Measurements from ENCODE around the gene NEK6. TPM values are rescaled to one million over a fixed set of nuclear protein-coding genes. Genes with fewer than 3 reads are reported as not detected.
"Not testable (repeated sequence)": the region's sequence is repeated elsewhere in the genome, so short reads cannot be mapped to it uniquely, and the experiment has no call there.

Gene NEK6
- total RNA-seq, 2 experiments from 2014 or later: 7.0 to 8.0 TPM

GRCh38 chr9:124239249-124240073 lies 18.3 kb upstream of the NEK6 start:
- ChIA-PET CTCF (no interaction called here), POLR2A (no interaction called here)
- peaks cover 32% of the 10 kb centered on the region for H3K27me3 Mint-ChIP-seq
- no peaks in the 10 kb centered on the region for H3K9me3 Mint-ChIP-seq
- H3K36me3 Mint-ChIP-seq (ENCODE audit: low read depth): peaks cover 7% of the 10 kb centered on the region
- no peak for DNase-seq
- H3K4me1 Mint-ChIP-seq: peaks cover 37% of the 10 kb centered on the region
- no peak overlapping the region for H3K4me3 Mint-ChIP-seq
- H3K27ac Mint-ChIP-seq: peak overlapping the region; percentile 73

- no peak overlapping the region for H3K4me3 Mint-ChIP-seq
- no peak for DNase-seq
- POLR2A ChIA-PET: no interaction called here
Measured at GRCh38 chr9:124242331-124243194, 15.2 kb upstream of the NEK6 start.

GRCh38 chr9:124247393-124247792 lies 10.4 kb upstream of the NEK6 start:
- H3K36me3 Mint-ChIP-seq (ENCODE audit: low read depth); POLR2A ChIA-PET: not testable (repeated sequence)

More at GRCh38 chr9:124242331-124243194, 15.2 kb upstream of the NEK6 start:
- H3K9me3 Mint-ChIP-seq: no peaks in the 10 kb centered on the region
- CTCF ChIA-PET: interaction anchor here (0.6 to 1.2 kb wide), 2 partner anchors 17 to 111 kb away, joined by 3 read pairs; no protein-coding TSS in a partner anchor
- peaks cover 13% of the 10 kb centered on the region for H3K27me3 Mint-ChIP-seq
- peaks cover 37% of the 10 kb centered on the region for H3K4me1 Mint-ChIP-seq
- peaks cover 7% of the 10 kb centered on the region for H3K36me3 Mint-ChIP-seq (ENCODE audit: low read depth)
- H3K27ac Mint-ChIP-seq: peak overlapping the region; percentile 54

GRCh38 chr9:124248066-124248465 lies 9.7 kb upstream of the NEK6 start:
- ChIA-PET POLR2A (no interaction called here), CTCF (interaction anchor here (0.7 kb wide), 1 partner anchor 75 kb away, joined by 3 read pairs; no protein-coding TSS in a partner anchor)
- H3K27ac Mint-ChIP-seq: no peak overlapping the region
- H3K4me3 Mint-ChIP-seq: no peak overlapping the region
- DNase-seq: no peak
- peaks cover 12% of the 10 kb centered on the region for H3K4me1 Mint-ChIP-seq
- no peaks in the 10 kb centered on the region for H3K36me3 Mint-ChIP-seq (ENCODE audit: low read depth)
- no peaks in the 10 kb centered on the region for H3K9me3 Mint-ChIP-seq
- peaks cover 3% of the 10 kb centered on the region for H3K27me3 Mint-ChIP-seq

More at GRCh38 chr9:124247393-124247792, 10.4 kb upstream of the NEK6 start:
- H3K27me3 Mint-ChIP-seq, CTCF ChIA-PET, H3K9me3 Mint-ChIP-seq, H3K4me3 Mint-ChIP-seq, DNase-seq, H3K27ac Mint-ChIP-seq: not testable (repeated sequence)
- H3K4me1 Mint-ChIP-seq: peaks cover 19% of the 10 kb centered on the region

GRCh38 chr9:124248960-124249359 lies 8.8 kb upstream of the NEK6 start:
- Mint-ChIP-seq H3K27me3 (peaks cover 2% of the 10 kb centered on the region), H3K27ac (no peak overlapping the region), H3K36me3 (ENCODE audit: low read depth) (no peaks in the 10 kb centered on the region), H3K4me1 (peaks cover 11% of the 10 kb centered on the region), H3K9me3 (no peaks in the 10 kb centered on the region), H3K4me3 (no peak overlapping the region)
- no peak for DNase-seq
- ChIA-PET POLR2A (no interaction called here), CTCF (interaction anchor here (1.2 kb wide), 1 partner anchor 122 kb away, joined by 3 read pairs; no protein-coding TSS in a partner anchor)

- Mint-ChIP-seq H3K36me3 (ENCODE audit: low read depth) (no peaks in the 10 kb centered on the region), H3K27ac (no peak overlapping the region), H3K9me3 (no peaks in the 10 kb centered on the region), H3K4me1 (peaks cover 20% of the 10 kb centered on the region), H3K4me3 (no peak overlapping the region), H3K27me3 (peaks cover 4% of the 10 kb centered on the region)
- no peak for DNase-seq
- ChIA-PET CTCF (no interaction called here), POLR2A (no interaction called here)
Measured at GRCh38 chr9:124251204-124251603, 6.5 kb upstream of the NEK6 start.

- CTCF ChIA-PET: no interaction called here
- H3K9me3 Mint-ChIP-seq: no peaks in the 10 kb centered on the region
- POLR2A ChIA-PET: no interaction called here
- H3K27ac Mint-ChIP-seq: no peak overlapping the region
- no peak for DNase-seq
- H3K36me3 Mint-ChIP-seq (ENCODE audit: low read depth): no peaks in the 10 kb centered on the region
- no peak overlapping the region for H3K4me3 Mint-ChIP-seq
- peaks cover 20% of the 10 kb centered on the region for H3K4me1 Mint-ChIP-seq
- peaks cover 9% of the 10 kb centered on the region for H3K27me3 Mint-ChIP-seq
Measured at GRCh38 chr9:124251605-124252378, 6.0 kb upstream of the NEK6 start.

- H3K4me3 Mint-ChIP-seq; CTCF ChIA-PET; H3K9me3 Mint-ChIP-seq; DNase-seq; H3K36me3 Mint-ChIP-seq (ENCODE audit: low read depth); H3K27ac Mint-ChIP-seq; POLR2A ChIA-PET: not testable (repeated sequence)
- Mint-ChIP-seq H3K27me3 (peaks cover 18% of the 10 kb centered on the region), H3K4me1 (peaks cover 27% of the 10 kb centered on the region)
Measured at GRCh38 chr9:124252878-124253277, 4.9 kb upstream of the NEK6 start.

- no peaks in the 10 kb centered on the region for H3K9me3 Mint-ChIP-seq
- DNase-seq: no peak
Measured at GRCh38 chr9:124254261-124254682, 3.5 kb upstream of the NEK6 start.

GRCh38 chr9:124255222-124255621 lies 2.5 kb upstream of the NEK6 start:
- POLR2A ChIA-PET: no interaction called here
- H3K9me3 Mint-ChIP-seq: no peaks in the 10 kb centered on the region
- no peak overlapping the region for H3K27ac Mint-ChIP-seq
- H3K36me3 Mint-ChIP-seq (ENCODE audit: low read depth): peaks cover 12% of the 10 kb centered on the region
- no peak overlapping the region for H3K4me3 Mint-ChIP-seq
- CTCF ChIA-PET: no interaction called here
- H3K27me3 Mint-ChIP-seq: peaks cover 34% of the 10 kb centered on the region
- H3K4me1 Mint-ChIP-seq: peaks cover 38% of the 10 kb centered on the region
- no peak for DNase-seq

More at GRCh38 chr9:124254261-124254682, 3.5 kb upstream of the NEK6 start:
- no peak overlapping the region for H3K4me3 Mint-ChIP-seq
- POLR2A ChIA-PET: no interaction called here
- peak overlapping the region; percentile 19 for H3K27ac Mint-ChIP-seq
- CTCF ChIA-PET: no interaction called here
- peaks cover 28% of the 10 kb centered on the region for H3K27me3 Mint-ChIP-seq
- peaks cover 35% of the 10 kb centered on the region for H3K4me1 Mint-ChIP-seq
- H3K36me3 Mint-ChIP-seq (ENCODE audit: low read depth): peaks cover 12% of the 10 kb centered on the region

GRCh38 chr9:124256517-124257069 lies 1.2 kb upstream of the NEK6 start:
- Mint-ChIP-seq H3K4me3 (peak overlapping the region; percentile 79), H3K4me1 (peaks cover 44% of the 10 kb centered on the region), H3K27ac (no peak overlapping the region), H3K9me3 (no peaks in the 10 kb centered on the region), H3K36me3 (ENCODE audit: low read depth) (peaks cover 12% of the 10 kb centered on the region), H3K27me3 (peaks cover 45% of the 10 kb centered on the region)
- ChIA-PET POLR2A (no interaction called here), CTCF (interaction anchor here (0.6 kb wide), 2 partner anchors 1242 to 1422 kb away, joined by 3 to 4 read pairs; no protein-coding TSS in a partner anchor)
- DNase-seq: no peak

- Mint-ChIP-seq H3K4me1 (peaks cover 45% of the 10 kb centered on the region), H3K36me3 (ENCODE audit: low read depth) (peaks cover 12% of the 10 kb centered on the region), H3K4me3 (peak overlapping the region; percentile 79), H3K27me3 (peaks cover 51% of the 10 kb centered on the region), H3K9me3 (no peaks in the 10 kb centered on the region), H3K27ac (peak overlapping the region; percentile 80)
- no peak for DNase-seq
- CTCF ChIA-PET: interaction anchor here (0.6 to 0.9 kb wide), 3 partner anchors 23 to 1422 kb away, joined by 3 read pairs; no protein-coding TSS in a partner anchor
- POLR2A ChIA-PET: no interaction called here
Measured at GRCh38 chr9:124257070-124257843, 492 bp upstream of the NEK6 start.

All from activated CD4-positive, alpha-beta T cell treated with anti-CD3 and anti-CD28 coated beads, Interleukin-2, amount 10 ng/mL, durations not matched to agents 7 days and 5 days (primary cell).